RWPE2 (cell line): ENCODE data around the gene PDE2A.

Experiments used
- ATAC-seq: fragments of 200-7000 bp; cut with Tn5 transposase; 3 replicates; pipeline ENCODE4 v1.9.1; 2021; ENCODE audit warnings: low read depth
- DNase-seq: peaks from one replicate; pipeline ENCODE4 v3.0.0-alpha.2; 2020; ENCODE audit warnings: low spot score
- H3K27ac ChIP-seq: fragments of 450-650 bp; 2 replicates; pipeline ENCODE4 v1.5.1; 2017; ENCODE audit warnings: mild to moderate bottlenecking; ENCODE audit not compliant: poor library complexity, severe bottlenecking
- H3K27me3 ChIP-seq: fragments of 250-450 bp; sonication (Bioruptor Pico); 2 replicates; pipeline ENCODE4 v1.5.1; 2021; ENCODE audit warnings: mild to moderate bottlenecking, moderate library complexity; ENCODE audit not compliant: insufficient read depth, poor library complexity, severe bottlenecking
- H3K36me3 ChIP-seq: fragments of 250-450 bp; sonication (Bioruptor Pico); 2 replicates; pipeline ENCODE4 v1.5.1; 2020; ENCODE audit warnings: low read depth, mild to moderate bottlenecking, moderate library complexity
- H3K4me1 ChIP-seq: fragments of 250-450 bp; sonication (Bioruptor Pico); 2 replicates; pipeline ENCODE4 v1.5.1; 2021; ENCODE audit warnings: mild to moderate bottlenecking, moderate library complexity; ENCODE audit not compliant: insufficient read depth, poor library complexity, severe bottlenecking
- H3K4me3 ChIP-seq: fragments of 250-450 bp; sonication (Bioruptor Pico); 2 replicates; pipeline ENCODE4 v1.5.1; 2021; ENCODE audit warnings: mild to moderate bottlenecking, moderate library complexity; ENCODE audit not compliant: severe bottlenecking
- H3K9me3 ChIP-seq: fragments of 250-450 bp; sonication (Bioruptor Pico); 2 replicates; pipeline ENCODE4 v1.5.1; 2021; ENCODE audit warnings: mild to moderate bottlenecking, moderate library complexity; ENCODE audit not compliant: severe bottlenecking
- TF ChIP-seq, protein P1 (sequence below): fragments of 450-650 bp; IDR thresholded peaks from one replicate; pipeline ENCODE4 v1.5.1; 2017; ENCODE audit warnings: mild to moderate bottlenecking, moderate library complexity; ENCODE audit not compliant: poor library complexity, severe bottlenecking

The PDE2A gene

DNA sequence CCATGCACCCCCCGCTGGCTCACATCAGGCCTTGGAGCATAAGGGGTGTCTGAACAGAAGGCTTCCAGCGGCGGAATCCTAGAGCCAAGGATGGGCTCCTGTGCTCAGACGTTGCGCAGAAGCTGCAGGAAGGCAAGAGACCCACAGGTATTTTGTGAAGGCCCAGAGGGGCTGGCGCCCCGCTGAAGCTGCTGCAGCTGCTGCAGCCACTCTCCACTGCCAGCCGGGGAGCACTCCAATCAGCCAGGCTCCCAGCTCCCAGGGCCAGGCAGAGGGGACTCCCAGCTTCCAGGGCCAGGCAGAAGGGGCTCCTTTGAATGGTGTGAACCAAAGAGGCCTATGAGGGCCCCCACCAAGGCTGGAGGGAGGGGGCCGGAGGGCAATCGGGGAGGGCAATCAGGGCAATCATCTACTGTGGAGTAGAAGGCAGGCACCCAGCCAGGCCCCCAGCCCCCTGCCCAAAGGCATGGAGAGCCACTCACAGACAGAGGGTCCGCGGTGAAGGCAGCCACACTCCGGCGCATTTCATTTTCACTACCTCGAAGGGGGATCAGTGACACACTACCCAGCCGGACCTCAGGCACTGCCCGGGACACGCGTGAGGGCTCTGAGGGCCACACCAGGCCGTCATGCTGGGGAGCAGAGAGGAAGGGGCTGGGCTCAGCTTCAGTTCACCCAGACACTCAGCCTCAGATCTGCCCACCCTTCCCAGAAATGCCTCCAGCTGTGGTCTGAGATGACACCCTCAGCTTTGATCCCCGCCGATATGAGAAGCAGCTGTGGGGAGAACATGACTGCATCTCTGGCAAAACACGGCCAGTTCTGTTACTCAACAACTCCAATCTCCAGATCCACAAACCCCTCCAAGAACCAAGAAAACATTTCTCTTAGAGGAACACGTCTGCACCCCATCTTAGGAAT is 11.6 kb upstream of the PDE2A start:
- no peak overlapping the region for H3K27ac ChIP-seq
- TF ChIP-seq, protein P1, sequence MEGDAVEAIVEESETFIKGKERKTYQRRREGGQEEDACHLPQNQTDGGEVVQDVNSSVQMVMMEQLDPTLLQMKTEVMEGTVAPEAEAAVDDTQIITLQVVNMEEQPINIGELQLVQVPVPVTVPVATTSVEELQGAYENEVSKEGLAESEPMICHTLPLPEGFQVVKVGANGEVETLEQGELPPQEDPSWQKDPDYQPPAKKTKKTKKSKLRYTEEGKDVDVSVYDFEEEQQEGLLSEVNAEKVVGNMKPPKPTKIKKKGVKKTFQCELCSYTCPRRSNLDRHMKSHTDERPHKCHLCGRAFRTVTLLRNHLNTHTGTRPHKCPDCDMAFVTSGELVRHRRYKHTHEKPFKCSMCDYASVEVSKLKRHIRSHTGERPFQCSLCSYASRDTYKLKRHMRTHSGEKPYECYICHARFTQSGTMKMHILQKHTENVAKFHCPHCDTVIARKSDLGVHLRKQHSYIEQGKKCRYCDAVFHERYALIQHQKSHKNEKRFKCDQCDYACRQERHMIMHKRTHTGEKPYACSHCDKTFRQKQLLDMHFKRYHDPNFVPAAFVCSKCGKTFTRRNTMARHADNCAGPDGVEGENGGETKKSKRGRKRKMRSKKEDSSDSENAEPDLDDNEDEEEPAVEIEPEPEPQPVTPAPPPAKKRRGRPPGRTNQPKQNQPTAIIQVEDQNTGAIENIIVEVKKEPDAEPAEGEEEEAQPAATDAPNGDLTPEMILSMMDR, result no peak
- no peak for ATAC-seq
- no peaks in the 10 kb centered on the region for H3K4me1 ChIP-seq
- no peaks in the 10 kb centered on the region for H3K27me3 ChIP-seq
- no peak overlapping the region for H3K4me3 ChIP-seq
- peaks cover 21% of the 10 kb centered on the region for H3K36me3 ChIP-seq
- no peak for DNase-seq
- H3K9me3 ChIP-seq, result no peaks in the 10 kb centered on the region

GRCh38 chr11:72684236-72684912 is 10.2 kb upstream of the PDE2A start:
- DNase-seq (no peak), ATAC-seq (peak; percentile 83)
- TF ChIP-seq, protein P1, result peak; percentile 44
- Histone ChIP-seq H3K27ac (no peak overlapping the region), H3K4me3 (no peak overlapping the region), H3K9me3 (no peaks in the 10 kb centered on the region), H3K27me3 (peaks cover 6% of the 10 kb centered on the region), H3K4me1 (no peaks in the 10 kb centered on the region), H3K36me3 (peaks cover 21% of the 10 kb centered on the region)

DNA sequence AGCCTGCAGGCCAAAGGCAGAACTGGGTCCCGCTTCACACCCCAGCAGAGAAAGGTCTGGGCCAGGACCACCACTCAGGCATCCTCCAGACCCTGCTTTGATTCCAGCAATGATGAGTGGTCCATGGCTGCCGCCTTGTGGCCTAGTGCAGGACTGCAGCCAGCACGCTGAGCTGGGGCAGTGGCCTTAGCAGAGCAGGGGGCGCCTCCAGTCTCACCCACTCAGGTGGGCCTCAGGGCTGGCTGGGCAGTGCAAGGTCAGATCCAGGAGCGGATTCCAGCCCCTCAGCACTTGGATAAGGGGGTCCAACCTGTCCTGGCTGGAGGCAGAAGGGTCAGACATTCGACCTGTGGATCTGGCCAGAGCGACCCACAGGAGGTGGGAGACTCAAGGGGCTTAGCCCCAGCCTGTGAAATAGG is 9.6 kb upstream of the PDE2A start:
- H3K4me3 ChIP-seq, result no peak overlapping the region
- peaks cover 19% of the 10 kb centered on the region for H3K36me3 ChIP-seq
- H3K4me1 ChIP-seq, result no peaks in the 10 kb centered on the region
- ATAC-seq (peak; percentile 39), DNase-seq (no peak)
- H3K27ac ChIP-seq, result no peak overlapping the region
- peaks cover 10% of the 10 kb centered on the region for H3K27me3 ChIP-seq
- TF ChIP-seq, protein P1, result peak; percentile 76
- H3K9me3 ChIP-seq, result no peaks in the 10 kb centered on the region

DNA sequence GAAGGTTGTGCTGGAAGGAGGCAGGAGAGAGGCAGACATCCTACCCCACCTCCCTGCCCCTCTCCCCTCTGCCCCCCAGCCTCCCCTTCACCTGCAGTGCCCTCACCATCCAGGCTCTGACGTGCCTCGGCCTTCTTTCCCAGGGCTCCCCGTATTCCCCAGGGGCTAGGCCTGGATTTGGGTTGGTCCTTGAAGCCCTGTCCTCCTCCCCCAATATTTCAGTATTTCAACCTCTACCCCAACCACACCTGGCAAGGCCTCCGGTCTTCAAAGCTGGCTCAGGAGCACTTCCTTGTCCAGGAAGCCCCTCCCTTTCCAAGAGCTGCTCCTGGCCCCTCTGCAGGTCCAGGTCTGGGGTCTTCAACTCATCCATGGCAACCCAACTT is 8.6 kb upstream of the PDE2A start:
- TF ChIP-seq, protein P1, result no peak
- H3K9me3 ChIP-seq, result no peaks in the 10 kb centered on the region
- ATAC-seq (no peak), DNase-seq (no peak)
- H3K36me3 ChIP-seq, result peaks cover 14% of the 10 kb centered on the region; the same call in 1 of the 2 replicates
- no peaks in the 10 kb centered on the region for H3K4me1 ChIP-seq
- peaks cover 18% of the 10 kb centered on the region for H3K27me3 ChIP-seq
- no peak overlapping the region for H3K4me3 ChIP-seq
- H3K27ac ChIP-seq, result no peak overlapping the region
